ENCODE measurements around the gene MYT1.
"Not testable (repeated sequence)": the region's sequence is repeated elsewhere in the genome, so short reads cannot be mapped to it uniquely, and the experiment has no call there.

- not testable (repeated sequence) for TF ChIP-seq TAF1 (IDR thresholded peaks at IDR 0.05; ENCODE audit: low read depth, low read length); POLR2AphosphoS5 (IDR thresholded peaks at IDR 0.05; ENCODE audit: low read depth, low read length); SPI1 (IDR thresholded peaks at IDR 0.05; ENCODE audit: low read depth, low read length); POLR2A (IDR thresholded peaks at IDR 0.05; ENCODE audit: low read depth, low read length); PAX5 (IDR thresholded peaks at IDR 0.05; ENCODE audit: insufficient read depth, low read length, severe bottlenecking)
Observed at GRCh38 chr20:64123517-64123916, 40.7 kb upstream of the MYT1 start.
